Thyroid gland (tissue), 4 donors: ENCODE results near the gene SMARCE1.
A peak's percentile ranks its signal among the peaks of the same experiment; 100 is the strongest.

Experiments
- CTCF ChIP-seq, 6 experiments: fragments of 200-600 bp in 3 of 6; fragments of 450-650 bp in 3 of 6; sonication (generic) in 3 of 6; IDR thresholded peaks; one replicate each; pipeline ENCODE4 v1.5.1; 2016 to 2019; ENCODE audit warnings: antibody characterized with exemption in 6 of 6, mild to moderate bottlenecking in 2 of 6, inconsistent platforms in 1 of 6, moderate library complexity in 1 of 6
- POLR2A ChIP-seq, 2 donors: fragments of 450-650 bp; IDR thresholded peaks; one replicate each; pipeline ENCODE4 v1.6.1; 2017; ENCODE audit warnings: antibody characterized with exemption in 2 of 2, mild to moderate bottlenecking in 2 of 2, moderate library complexity in 1 of 2

- TF ChIP-seq CTCF (IDR thresholded peaks at IDR 0.05) (no peak), POLR2A (IDR thresholded peaks at IDR 0.05) (peak in 1 of 2 donors; percentile 44)
Observed at GRCh38 chr17:40596261-40596919, 51.2 kb downstream of the SMARCE1 start.
